ENCODE data around the gene GDF15.

Gene GDF15

DNA sequence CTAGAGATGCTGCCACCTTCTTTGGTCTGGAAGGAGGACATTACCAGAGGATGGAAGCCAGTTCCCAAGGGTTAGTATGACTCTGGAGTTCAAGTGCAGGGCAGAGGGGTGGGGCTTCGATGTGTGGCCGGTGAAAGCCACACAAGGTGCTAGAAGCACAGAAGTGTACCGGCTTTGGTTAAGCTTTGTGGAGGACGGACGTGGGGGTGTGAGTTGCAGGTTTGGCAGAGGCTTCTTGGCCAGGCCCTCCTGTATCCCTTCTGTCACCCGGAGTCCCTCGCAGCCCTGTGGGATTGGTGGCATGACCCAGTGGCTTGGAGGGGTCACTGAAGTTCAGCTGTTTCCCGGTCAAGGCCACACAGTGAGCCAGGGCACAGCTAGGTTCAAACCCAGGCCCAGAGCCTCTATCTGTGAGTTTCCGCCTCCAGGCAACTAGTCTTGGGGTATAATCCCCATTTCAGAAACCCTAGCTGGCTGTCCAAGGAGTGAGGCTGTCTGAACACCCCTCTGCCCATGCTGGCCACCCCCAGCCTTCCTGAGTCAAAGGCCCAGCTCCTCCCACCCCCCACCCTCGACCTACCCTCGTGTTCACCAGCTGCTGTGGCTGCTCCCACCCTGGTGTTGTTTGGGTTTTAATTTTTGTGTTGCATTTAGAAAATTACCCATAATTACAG is 28.7 kb downstream of the GDF15 start:
- H3K9ac ChIP-seq (ENCODE audit: low read depth, low read length), result no peak overlapping the region
- no peak overlapping the region for H3K27ac ChIP-seq (ENCODE audit: low read depth, low read length)
- no peaks in the 10 kb centered on the region for H3K9me3 ChIP-seq (ENCODE audit: control insufficient read depth, insufficient read depth, low read length)
- no peaks in the 10 kb centered on the region for H3K36me3 ChIP-seq (ENCODE audit: control insufficient read depth, insufficient read depth, low read length)
- H3K4me3 ChIP-seq (ENCODE audit: low read depth, low read length), result no peak overlapping the region
- H3K27me3 ChIP-seq (ENCODE audit: control insufficient read depth, insufficient read depth, low read length), result peaks cover 14% of the 10 kb centered on the region
- peaks cover 19% of the 10 kb centered on the region for H3K4me1 ChIP-seq (ENCODE audit: control insufficient read depth, insufficient read depth, low read length)

DNA sequence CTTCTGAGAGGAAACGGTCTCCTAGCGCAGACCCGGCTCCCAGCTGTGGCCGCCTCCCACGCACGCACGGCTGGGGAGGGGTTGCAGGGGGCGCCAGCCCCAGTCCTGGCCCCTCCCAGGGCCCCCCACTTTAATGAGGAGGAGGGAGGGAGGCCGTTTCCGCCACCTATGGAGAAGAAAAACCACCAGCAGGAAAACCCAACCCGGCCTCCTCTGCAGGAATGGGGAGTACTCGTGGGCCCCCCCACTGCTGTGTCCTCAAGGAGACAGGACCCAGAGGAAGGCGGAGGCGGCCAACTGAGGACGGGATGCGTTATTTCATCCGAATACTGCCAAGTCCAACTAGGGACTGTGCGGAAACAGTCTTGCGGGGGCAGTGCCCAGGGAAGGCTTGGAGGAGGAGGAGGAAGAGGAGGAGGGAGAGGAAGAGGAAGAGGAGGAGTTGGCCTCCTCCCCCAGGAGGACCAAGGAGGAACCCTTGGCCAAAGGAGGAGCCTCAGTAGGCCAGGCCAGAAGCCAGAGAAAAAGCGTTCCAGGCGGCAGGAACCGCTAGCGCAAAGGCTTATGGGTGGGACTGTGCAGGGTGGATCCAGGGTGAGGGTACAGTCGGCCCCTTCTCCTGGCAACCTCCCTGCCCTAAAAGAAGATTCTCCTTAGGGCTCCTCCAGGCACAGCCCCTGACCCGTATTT is 29.4 kb downstream of the GDF15 start:
- Histone ChIP-seq H3K36me3 (ENCODE audit: control insufficient read depth, insufficient read depth, low read length) (no peaks in the 10 kb centered on the region), H3K9me3 (ENCODE audit: control insufficient read depth, insufficient read depth, low read length) (no peaks in the 10 kb centered on the region), H3K4me3 (ENCODE audit: low read depth, low read length) (no peak overlapping the region), H3K9ac (ENCODE audit: low read depth, low read length) (no peak overlapping the region), H3K27ac (ENCODE audit: low read depth, low read length) (no peak overlapping the region), H3K4me1 (ENCODE audit: control insufficient read depth, insufficient read depth, low read length) (peaks cover 19% of the 10 kb centered on the region), H3K27me3 (ENCODE audit: control insufficient read depth, insufficient read depth, low read length) (peaks cover 21% of the 10 kb centered on the region)

DNA sequence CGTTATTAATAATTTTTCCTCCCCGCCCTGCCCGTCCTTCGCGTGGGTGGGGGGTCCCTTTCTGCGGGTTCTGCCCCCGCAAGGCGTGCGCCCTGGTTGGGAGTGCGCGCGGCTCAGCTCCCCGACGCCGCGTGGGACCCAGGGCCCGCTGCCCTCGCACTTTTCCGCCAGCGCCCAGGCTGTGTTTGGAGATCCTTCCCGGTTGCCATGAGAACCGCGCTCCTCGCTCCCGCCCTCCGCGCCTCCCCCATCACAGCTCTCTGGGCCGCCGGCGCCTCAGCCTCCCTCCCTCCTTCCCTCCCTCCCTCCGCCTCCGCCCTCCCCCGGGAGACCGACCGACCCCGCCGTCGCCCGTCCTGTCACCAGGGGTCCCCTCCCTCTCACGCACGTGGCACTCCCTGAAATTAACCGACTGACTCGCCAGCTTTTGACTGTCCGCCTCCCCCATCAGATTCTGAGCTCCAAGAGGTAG is 30.9 kb downstream of the GDF15 start:
- peaks cover 19% of the 10 kb centered on the region for H3K4me1 ChIP-seq (ENCODE audit: control insufficient read depth, insufficient read depth, low read length)
- H3K4me3 ChIP-seq (ENCODE audit: low read depth, low read length), result peak overlapping the region; percentile 61
- H3K9me3 ChIP-seq (ENCODE audit: control insufficient read depth, insufficient read depth, low read length), result no peaks in the 10 kb centered on the region
- H3K9ac ChIP-seq (ENCODE audit: low read depth, low read length), result peak overlapping the region; percentile 48
- peaks cover 27% of the 10 kb centered on the region for H3K27me3 ChIP-seq (ENCODE audit: control insufficient read depth, insufficient read depth, low read length)
- H3K36me3 ChIP-seq (ENCODE audit: control insufficient read depth, insufficient read depth, low read length), result no peaks in the 10 kb centered on the region
- peak overlapping the region; percentile 91 for H3K27ac ChIP-seq (ENCODE audit: low read depth, low read length)

DNA sequence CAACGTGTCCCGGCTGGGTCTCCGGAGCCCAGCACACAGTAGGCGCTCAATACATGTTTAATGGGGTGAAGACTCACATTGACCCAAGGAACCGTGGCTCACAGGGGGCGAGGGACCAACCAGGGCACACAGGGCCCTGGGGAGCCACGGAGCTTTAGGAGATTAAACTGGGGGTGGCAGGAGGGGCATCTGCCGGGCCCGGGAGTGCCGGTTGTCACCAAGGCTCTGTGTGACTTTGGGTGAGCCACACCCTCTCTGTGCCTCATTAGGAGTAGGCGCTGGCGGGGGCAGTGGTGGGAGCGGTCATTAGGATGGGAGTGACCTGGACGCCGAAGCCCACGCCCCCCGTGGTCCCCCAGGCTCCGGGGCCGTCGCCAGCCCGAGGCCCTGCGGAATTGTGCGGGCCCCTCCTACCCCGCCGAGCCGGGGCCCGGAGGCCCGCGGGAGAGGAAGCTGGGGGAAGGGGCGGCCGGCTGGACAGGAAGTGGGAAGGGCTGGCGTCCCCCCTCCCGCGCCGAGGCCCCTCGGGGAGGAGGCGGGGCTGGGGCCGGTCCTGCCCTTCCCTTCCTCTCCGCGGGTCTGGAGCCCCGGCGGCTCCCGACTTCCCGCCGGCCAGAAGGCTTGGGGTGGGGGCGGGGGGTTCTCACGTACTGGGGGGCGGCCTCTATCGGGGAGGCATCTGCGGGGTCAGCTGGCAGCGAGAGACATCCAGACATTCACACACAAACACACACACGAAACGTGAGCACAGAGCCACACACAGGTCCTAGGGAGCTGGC is 31.5 kb downstream of the GDF15 start:
- H3K9me3 ChIP-seq (ENCODE audit: control insufficient read depth, insufficient read depth, low read length), result no peaks in the 10 kb centered on the region
- peaks cover 19% of the 10 kb centered on the region for H3K4me1 ChIP-seq (ENCODE audit: control insufficient read depth, insufficient read depth, low read length)
- H3K27ac ChIP-seq (ENCODE audit: low read depth, low read length), result peak overlapping the region; percentile 91
- no peaks in the 10 kb centered on the region for H3K36me3 ChIP-seq (ENCODE audit: control insufficient read depth, insufficient read depth, low read length)
- peaks cover 27% of the 10 kb centered on the region for H3K27me3 ChIP-seq (ENCODE audit: control insufficient read depth, insufficient read depth, low read length)
- peak overlapping the region; percentile 48 for H3K9ac ChIP-seq (ENCODE audit: low read depth, low read length)
- H3K4me3 ChIP-seq (ENCODE audit: low read depth, low read length), result peak overlapping the region; percentile 61

DNA sequence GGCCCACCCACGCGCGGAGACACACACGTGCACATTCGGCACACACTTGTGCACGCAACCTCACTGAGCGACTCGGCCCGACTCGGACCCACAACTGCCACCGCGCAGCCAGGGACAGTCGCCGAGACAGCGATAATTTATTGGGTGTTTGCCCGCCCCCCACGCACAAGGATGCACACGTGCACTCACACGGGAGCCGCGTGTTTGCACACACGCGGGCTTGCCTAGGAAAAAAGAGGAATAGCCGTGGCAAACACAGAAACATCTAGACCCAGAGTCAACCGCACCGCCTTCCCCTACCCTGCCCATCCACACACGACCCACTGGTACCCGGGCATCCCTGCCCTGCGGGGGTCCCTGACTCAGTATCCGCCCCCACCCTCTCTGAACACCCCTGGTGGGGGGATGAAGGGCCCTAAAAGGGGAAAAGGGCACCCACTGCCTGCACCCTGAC is 32.1 kb downstream of the GDF15 start:
- no peak overlapping the region for H3K9ac ChIP-seq (ENCODE audit: low read depth, low read length)
- H3K36me3 ChIP-seq (ENCODE audit: control insufficient read depth, insufficient read depth, low read length), result no peaks in the 10 kb centered on the region
- peaks cover 27% of the 10 kb centered on the region for H3K27me3 ChIP-seq (ENCODE audit: control insufficient read depth, insufficient read depth, low read length)
- no peaks in the 10 kb centered on the region for H3K9me3 ChIP-seq (ENCODE audit: control insufficient read depth, insufficient read depth, low read length)
- no peak overlapping the region for H3K27ac ChIP-seq (ENCODE audit: low read depth, low read length)
- H3K4me3 ChIP-seq (ENCODE audit: low read depth, low read length), result peak overlapping the region; percentile 43; the same call in 1 of the 2 replicates
- peaks cover 19% of the 10 kb centered on the region for H3K4me1 ChIP-seq (ENCODE audit: control insufficient read depth, insufficient read depth, low read length)

DNA sequence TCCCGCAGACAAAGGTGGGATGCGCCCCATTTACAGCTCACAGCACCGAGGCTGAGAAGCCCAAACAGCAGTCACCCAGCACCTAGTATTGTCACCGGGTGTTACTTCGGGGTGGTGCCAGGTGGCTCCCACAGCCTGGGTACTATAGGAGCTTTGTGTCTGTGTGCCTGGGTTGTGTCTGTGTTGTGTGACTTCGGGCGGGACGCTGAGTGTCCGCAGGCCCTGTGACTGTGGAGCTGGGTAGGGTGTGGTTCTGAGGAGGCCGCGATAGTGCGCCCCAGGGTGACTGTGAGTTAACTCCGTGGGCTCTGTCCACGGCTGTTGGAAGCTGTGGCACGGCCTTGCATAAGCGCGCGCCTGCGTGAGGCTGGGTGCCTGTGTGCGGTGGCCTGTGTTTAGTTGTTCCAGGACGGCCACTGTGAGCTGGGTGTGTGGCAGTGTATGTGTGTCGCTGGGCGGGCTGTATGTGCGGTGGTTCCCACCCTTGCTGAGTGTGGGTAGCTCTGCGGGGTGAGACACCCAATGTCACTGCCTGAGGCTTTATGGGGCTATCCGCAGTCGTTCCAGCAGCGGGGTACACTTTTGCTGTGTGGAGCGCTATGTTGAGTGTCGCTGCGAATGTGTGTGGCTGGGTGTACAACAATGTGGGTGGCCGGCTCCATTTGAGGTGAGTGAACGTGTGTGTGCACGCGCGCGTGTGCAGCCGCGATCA is 32.7 kb downstream of the GDF15 start:
- no peak overlapping the region for H3K9ac ChIP-seq (ENCODE audit: low read depth, low read length)
- no peak overlapping the region for H3K27ac ChIP-seq (ENCODE audit: low read depth, low read length)
- peaks cover 22% of the 10 kb centered on the region for H3K4me1 ChIP-seq (ENCODE audit: control insufficient read depth, insufficient read depth, low read length)
- no peaks in the 10 kb centered on the region for H3K36me3 ChIP-seq (ENCODE audit: control insufficient read depth, insufficient read depth, low read length)
- peaks cover 27% of the 10 kb centered on the region for H3K27me3 ChIP-seq (ENCODE audit: control insufficient read depth, insufficient read depth, low read length)
- peak overlapping the region; percentile 47 for H3K4me3 ChIP-seq (ENCODE audit: low read depth, low read length)
- no peaks in the 10 kb centered on the region for H3K9me3 ChIP-seq (ENCODE audit: control insufficient read depth, insufficient read depth, low read length)

DNA sequence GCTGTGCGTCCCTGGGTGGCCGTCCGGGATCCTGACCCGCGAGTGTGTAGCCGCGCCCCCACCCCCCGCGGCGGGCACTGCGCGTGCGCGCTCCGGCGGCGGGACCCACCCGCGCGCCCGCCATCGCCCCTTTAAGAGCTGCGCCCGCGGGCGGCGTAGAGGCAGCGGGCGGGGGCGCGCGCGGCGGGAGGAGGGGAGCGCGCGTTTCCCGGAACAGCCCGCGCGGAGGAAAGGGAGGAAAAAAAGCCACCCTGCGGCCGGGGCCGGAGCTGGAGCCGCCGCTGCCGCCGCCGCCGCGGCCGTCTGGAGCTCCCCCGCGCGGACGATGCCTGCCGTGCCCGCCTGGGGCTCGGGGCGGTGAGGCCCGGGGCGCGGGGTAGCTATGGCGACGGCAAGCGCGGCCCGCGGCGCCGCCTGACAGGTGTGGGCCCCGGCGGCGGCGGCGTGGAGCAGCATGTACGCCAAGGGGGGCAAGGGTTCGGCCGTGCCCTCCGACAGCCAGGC is 33.3 kb downstream of the GDF15 start, which contains the start of gene SSBP4:
SSBP4 (plus strand) TSS at position 204 of the 504 bp plus-strand sequence; CDS start at position 455, 251 bp downstream.
- H3K9me3 ChIP-seq (ENCODE audit: control insufficient read depth, insufficient read depth, low read length), result no peaks in the 10 kb centered on the region
- H3K27me3 ChIP-seq (ENCODE audit: control insufficient read depth, insufficient read depth, low read length), result peaks cover 27% of the 10 kb centered on the region
- H3K27ac ChIP-seq (ENCODE audit: low read depth, low read length), result no peak within 1 kb of the TSS
- H3K4me3 ChIP-seq (ENCODE audit: low read depth, low read length), result peak within 1 kb of the TSS; percentile 47
- no peaks in the 10 kb centered on the region for H3K36me3 ChIP-seq (ENCODE audit: control insufficient read depth, insufficient read depth, low read length)
- peaks cover 28% of the 10 kb centered on the region for H3K4me1 ChIP-seq (ENCODE audit: control insufficient read depth, insufficient read depth, low read length)
- H3K9ac ChIP-seq (ENCODE audit: low read depth, low read length), result no peak within 1 kb of the TSS

DNA sequence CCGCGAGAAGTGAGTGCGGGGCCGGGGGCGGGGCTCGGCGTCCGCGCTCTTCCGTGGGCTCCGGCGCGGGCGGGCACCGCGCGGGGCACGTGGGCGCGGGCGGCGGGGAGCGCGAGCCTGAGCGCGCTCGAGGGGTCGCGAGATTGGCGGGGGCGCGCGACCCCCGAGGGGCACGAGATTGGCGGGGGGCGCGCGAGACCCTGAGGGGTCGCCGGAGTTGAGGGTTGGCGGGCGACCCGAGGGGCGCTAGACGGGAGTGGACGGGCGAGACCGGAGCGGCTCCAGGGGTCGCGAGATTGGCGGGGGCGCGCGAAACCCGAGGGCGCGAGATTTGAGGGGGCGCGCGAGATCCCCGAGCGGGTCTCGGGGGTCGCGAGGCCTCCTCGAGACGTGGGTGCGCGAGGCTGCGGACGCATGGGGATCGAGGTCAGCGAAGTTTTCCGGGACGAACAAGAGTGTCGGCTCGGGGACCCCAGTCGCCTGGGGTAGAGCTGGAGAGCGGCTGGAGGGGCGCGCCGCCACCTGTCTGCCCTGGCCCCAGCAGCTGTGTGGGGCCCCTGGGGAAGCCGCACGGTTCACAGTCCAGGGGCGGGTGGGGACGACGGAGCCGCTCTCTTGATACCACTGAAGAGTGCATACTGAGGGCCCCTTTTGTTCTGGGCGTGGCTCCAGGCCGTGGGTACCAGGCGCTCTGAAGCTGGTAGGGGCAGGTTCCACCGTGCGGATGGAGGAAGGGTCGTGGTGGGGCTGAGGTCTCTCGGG is 33.9 kb downstream of the GDF15 start:
- H3K9me3 ChIP-seq (ENCODE audit: control insufficient read depth, insufficient read depth, low read length), result no peaks in the 10 kb centered on the region
- no peak overlapping the region for H3K9ac ChIP-seq (ENCODE audit: low read depth, low read length)
- H3K4me1 ChIP-seq (ENCODE audit: control insufficient read depth, insufficient read depth, low read length), result peaks cover 30% of the 10 kb centered on the region
- H3K36me3 ChIP-seq (ENCODE audit: control insufficient read depth, insufficient read depth, low read length), result no peaks in the 10 kb centered on the region
- no peak overlapping the region for H3K27ac ChIP-seq (ENCODE audit: low read depth, low read length)
- H3K4me3 ChIP-seq (ENCODE audit: low read depth, low read length), result peak overlapping the region; percentile 47
- peaks cover 27% of the 10 kb centered on the region for H3K27me3 ChIP-seq (ENCODE audit: control insufficient read depth, insufficient read depth, low read length)

DNA sequence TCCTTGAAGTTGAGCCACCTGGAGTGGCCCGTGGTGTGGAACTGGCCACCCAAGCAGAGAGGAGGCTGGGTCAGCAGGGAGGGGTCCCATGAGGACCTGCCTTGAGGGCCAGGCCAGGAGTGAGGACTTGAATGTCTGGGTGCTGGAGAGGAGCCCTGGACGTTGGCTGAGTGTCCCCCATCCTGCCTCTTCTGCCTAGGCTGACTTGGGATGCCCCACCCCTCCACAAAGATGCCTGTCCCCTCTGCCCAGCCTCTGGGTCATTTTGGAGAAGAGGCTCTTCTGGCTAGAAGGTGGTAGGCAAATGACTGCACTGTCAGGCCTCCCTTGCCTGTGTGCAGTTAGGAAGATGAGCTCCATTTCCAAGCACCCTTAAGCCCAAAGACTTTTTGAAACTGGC is 35.0 kb downstream of the GDF15 start:
- no peaks in the 10 kb centered on the region for H3K36me3 ChIP-seq (ENCODE audit: control insufficient read depth, insufficient read depth, low read length)
- no peak overlapping the region for H3K4me3 ChIP-seq (ENCODE audit: low read depth, low read length)
- peaks cover 24% of the 10 kb centered on the region for H3K4me1 ChIP-seq (ENCODE audit: control insufficient read depth, insufficient read depth, low read length)
- no peak overlapping the region for H3K27ac ChIP-seq (ENCODE audit: low read depth, low read length)
- no peaks in the 10 kb centered on the region for H3K9me3 ChIP-seq (ENCODE audit: control insufficient read depth, insufficient read depth, low read length)
- no peak overlapping the region for H3K9ac ChIP-seq (ENCODE audit: low read depth, low read length)
- H3K27me3 ChIP-seq (ENCODE audit: control insufficient read depth, insufficient read depth, low read length), result peaks cover 27% of the 10 kb centered on the region
